GM19193 (cell line): ENCODE measurements around the gene CELF5.

Source experiments
- POLR2A ChIP-seq: IDR thresholded peaks from 4 replicates; pipeline ENCODE4 v1.6.1; 2011; ENCODE audit not compliant: insufficient read depth, insufficient read length; ENCODE audit errors: extremely low read depth

Gene CELF5

DNA sequence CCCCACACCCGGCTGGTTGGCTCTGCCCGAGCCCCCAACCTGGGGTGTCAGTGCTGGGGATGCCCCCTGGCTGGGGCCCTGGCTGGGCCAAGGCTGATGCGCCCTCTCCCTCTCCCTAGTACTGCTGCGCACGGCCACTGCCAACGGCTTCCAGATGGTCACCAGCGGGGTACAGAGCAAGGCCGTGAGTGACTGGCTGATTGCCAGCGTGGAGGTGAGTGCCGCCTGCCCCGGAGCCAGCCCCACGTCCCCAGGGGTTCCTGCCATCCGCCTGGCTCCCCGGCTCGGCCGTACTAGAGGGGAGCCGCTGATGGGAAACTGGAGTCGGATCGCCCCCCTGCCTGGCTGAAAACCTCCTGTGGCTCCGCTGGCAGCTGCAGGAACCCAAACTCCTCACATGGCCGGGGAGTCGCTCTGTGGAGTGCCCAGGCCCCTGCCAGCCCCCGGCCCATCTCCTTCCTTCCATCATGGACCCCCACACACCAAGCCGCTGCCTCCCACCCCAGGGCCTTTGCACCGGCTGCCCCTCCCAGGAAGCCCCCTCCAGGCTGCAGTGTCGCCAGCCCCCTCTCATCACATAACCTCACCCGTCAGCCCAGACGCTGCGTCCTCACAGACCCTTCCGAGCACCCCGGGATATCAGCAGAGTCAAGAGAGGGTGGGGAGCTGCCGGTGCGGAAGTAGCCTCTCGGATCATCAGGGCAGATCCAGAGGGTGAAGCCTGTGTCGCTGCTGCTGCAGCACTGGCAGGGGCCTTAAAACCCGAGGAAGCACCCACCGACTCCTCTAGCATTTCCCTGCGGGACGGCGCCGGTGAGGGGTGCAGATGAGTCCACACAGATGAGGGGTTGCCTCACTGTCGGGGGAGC is 28.2 kb upstream of the CELF5 start:
- TF ChIP-seq POLR2A = no peak

GRCh38 chr19:3196933-3197205 is 27.6 kb upstream of the CELF5 start:
- no peak for TF ChIP-seq POLR2A

GRCh38 chr19:3198901-3199700 is 25.4 kb upstream of the CELF5 start:
- TF ChIP-seq POLR2A = no peak

DNA sequence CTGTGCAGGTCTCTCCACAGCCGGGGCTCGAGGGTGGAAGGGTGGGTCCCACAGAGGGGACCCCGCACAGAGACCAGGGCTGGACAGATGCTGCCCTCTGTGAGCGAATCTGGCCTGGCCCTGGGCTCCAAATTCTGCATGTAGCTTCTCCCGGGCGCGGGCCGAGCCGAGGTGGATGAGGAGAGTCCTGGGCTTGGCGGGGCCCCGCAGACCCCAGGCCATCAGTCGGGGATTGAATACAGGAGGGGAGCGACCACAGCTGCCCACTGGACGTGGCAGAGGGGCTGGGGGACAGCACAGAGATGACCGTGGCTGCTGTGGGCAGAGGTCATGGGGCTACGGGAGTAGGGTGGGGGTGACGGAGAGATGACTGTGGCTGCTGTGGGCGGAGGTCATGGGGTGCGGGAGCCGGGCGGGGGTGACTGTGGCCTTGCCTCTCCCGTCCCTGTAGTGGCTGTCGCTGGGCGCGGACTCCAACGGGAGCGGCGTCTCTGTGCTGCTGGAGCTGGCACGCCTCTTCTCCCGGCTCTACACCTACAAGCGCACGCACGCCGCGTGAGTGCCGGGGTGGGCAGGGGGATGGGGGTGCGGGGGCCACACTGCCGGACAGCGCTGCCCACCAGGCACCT is 23.3 kb upstream of the CELF5 start:
- no peak for TF ChIP-seq POLR2A

GRCh38 chr19:3201911-3202310 is 22.6 kb upstream of the CELF5 start:
- no peak for TF ChIP-seq POLR2A

GRCh38 chr19:3202346-3202745 is 22.1 kb upstream of the CELF5 start:
- no peak for TF ChIP-seq POLR2A

- no peak for TF ChIP-seq POLR2A
Observed at GRCh38 chr19:3203805-3204645, 20.4 kb upstream of the CELF5 start.

DNA sequence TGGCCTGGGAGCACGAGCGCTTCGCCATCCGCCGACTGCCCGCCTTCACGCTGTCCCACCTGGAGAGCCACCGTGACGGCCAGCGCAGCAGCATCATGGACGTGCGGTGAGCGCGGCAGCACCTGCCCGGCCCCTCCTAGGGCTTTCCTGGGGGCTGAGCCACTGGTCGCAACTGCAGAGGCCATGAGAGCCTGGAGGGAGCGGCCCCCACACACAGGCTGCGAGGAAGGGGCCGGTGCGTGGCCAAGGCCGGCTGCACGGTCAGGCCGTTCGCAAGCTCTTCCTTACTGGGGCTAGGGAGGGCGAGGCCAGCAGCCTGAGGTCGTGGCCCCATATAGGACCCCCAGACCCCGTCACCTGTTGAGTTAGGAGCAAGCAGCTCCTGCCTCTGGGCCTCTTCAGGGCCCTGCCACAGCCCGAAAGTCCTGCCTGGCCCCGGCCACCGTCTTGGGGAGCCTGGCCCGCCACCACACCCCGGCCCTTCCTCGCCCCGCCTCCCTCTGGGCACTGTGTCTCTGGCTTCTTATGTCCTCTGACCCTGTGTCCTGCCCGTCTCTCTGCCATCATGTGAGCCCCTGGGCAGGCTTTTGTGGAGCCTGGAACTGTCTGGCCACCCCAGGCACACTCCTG is 19.7 kb upstream of the CELF5 start:
- no peak for TF ChIP-seq POLR2A

DNA sequence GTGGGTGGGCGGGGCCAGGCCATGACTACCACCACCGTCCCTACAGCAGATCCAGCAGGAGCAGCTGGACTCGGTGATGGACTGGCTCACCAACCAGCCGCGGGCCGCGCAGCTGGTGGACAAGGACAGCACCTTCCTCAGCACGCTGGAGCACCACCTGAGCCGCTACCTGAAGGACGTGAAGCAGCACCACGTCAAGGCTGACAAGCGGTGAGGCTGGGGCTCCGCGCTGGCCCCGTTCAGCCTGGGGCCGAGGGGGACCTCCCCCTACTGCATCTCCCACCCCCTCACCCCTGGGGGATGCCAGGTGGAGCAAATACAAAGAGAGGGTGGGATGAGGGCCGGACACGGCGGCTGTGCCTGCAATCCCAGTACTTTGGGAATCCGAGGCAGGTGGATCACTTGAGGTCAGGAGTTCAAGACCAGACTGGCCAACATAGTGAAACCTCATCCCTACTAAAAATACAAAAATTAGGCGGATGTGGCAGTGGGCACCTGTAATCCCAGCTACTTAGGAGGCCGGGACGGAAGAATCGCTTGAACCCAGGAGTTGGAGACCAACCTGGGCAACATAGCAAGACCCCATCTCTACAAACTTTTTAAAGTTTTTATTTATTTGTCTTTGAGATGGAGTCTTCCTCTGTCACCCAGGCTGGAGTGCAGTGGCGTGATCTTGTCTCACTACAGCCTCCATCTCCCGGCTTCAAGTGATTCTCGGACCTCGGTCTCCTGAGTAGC is 18.1 kb upstream of the CELF5 start:
- no peak for TF ChIP-seq POLR2A

GRCh38 chr19:3207461-3208242 is 16.8 kb upstream of the CELF5 start:
- TF ChIP-seq POLR2A = no peak

- TF ChIP-seq POLR2A = no peak
Observed at GRCh38 chr19:3208317-3209207, 15.9 kb upstream of the CELF5 start.
